Gastroesophageal sphincter (tissue), 3 donors: ENCODE results near the gene LRRC49.

Source experiments
- POLR2A ChIP-seq, 2 donors: fragments of 450-650 bp; IDR thresholded peaks; one replicate each; pipeline ENCODE4 v1.6.1; 2017; ENCODE audit warnings: antibody characterized with exemption in 2 of 2, mild to moderate bottlenecking in 2 of 2, moderate library complexity in 1 of 2
- POLR2AphosphoS5 ChIP-seq: sonication (generic); formaldehyde crosslinking; IDR thresholded peaks from one replicate; pipeline ENCODE4 v1.6.1; 2017; ENCODE audit warnings: antibody characterized with exemption
- TF ChIP-seq, protein P1 (sequence below), 4 experiments: fragments of 200-600 bp in 2 of 4; fragments of 450-650 bp in 2 of 4; sonication (generic) in 1 of 4; IDR thresholded peaks; one replicate each; pipeline ENCODE4 v1.5.1; 2017 to 2019; ENCODE audit warnings: antibody characterized with exemption in 4 of 4, mild to moderate bottlenecking in 2 of 4, moderate library complexity in 2 of 4

DNA sequence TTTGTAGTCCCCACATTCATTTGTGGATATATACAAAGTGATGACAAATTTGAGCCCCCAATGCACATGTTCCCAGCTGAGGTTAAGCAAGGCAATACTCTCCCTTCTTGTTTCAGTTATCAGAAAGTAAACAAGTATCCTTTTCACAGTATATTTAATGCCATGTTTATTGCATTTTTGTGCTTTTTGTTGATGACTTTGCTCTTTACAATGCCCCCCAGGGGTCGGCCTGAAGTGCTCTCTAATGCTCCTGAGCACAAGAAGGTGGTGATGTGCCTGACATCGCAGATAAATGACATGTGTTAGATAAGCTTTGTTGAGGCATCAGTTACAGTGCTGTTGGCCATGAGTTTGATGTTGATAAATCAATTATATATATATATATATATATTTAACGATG is 165.0 kb downstream of the LRRC49 start:
- no peak for TF ChIP-seq POLR2A (IDR thresholded peaks at IDR 0.05)
- TF ChIP-seq, protein P1, sequence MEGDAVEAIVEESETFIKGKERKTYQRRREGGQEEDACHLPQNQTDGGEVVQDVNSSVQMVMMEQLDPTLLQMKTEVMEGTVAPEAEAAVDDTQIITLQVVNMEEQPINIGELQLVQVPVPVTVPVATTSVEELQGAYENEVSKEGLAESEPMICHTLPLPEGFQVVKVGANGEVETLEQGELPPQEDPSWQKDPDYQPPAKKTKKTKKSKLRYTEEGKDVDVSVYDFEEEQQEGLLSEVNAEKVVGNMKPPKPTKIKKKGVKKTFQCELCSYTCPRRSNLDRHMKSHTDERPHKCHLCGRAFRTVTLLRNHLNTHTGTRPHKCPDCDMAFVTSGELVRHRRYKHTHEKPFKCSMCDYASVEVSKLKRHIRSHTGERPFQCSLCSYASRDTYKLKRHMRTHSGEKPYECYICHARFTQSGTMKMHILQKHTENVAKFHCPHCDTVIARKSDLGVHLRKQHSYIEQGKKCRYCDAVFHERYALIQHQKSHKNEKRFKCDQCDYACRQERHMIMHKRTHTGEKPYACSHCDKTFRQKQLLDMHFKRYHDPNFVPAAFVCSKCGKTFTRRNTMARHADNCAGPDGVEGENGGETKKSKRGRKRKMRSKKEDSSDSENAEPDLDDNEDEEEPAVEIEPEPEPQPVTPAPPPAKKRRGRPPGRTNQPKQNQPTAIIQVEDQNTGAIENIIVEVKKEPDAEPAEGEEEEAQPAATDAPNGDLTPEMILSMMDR (IDR thresholded peaks at IDR 0.05): no peak
- no peak for TF ChIP-seq POLR2AphosphoS5
